GM19043 (cell line): ENCODE results near the gene SSR1.
"Not testable (repeated sequence)": the region's sequence is repeated elsewhere in the genome, so short reads cannot be mapped to it uniquely, and the experiment has no call there.

ENCODE experiments used
- ATAC-seq: cut with Tn5 transposase; IDR thresholded peaks from one replicate; pipeline ENCODE4 v1.9.1; 2021; ENCODE audit warnings: low read depth; ENCODE audit not compliant: unreplicated experiment

The SSR1 gene

GRCh38 chr6:7312616-7313504, at the start of gene SSR1:
Gene SSR1 (minus strand): TSS chr6:7313199. CDS start chr6:7313120, 79 bp downstream.
- ATAC-seq: peak; percentile 97

- ATAC-seq: not testable (repeated sequence)
These were observed 38.9 kb upstream of the SSR1 start for GRCh38 chr6:7351916-7352315.

- ATAC-seq: not testable (repeated sequence)
These were observed 37.6 kb upstream of the SSR1 start for GRCh38 chr6:7350591-7350990.

- not testable (repeated sequence) for ATAC-seq
These were observed 34.6 kb upstream of the SSR1 start for GRCh38 chr6:7347551-7347997.

GRCh38 chr6:7344773-7345450, 31.9 kb upstream of the SSR1 start:
- ATAC-seq: not testable (repeated sequence)

- ATAC-seq: no peak
These were observed 30.8 kb upstream of the SSR1 start for GRCh38 chr6:7343546-7344475.

GRCh38 chr6:7341989-7342742, 29.2 kb upstream of the SSR1 start:
- ATAC-seq: no peak

GRCh38 chr6:7341271-7341670, 28.3 kb upstream of the SSR1 start:
- no peak for ATAC-seq

GRCh38 chr6:7339007-7339732, 26.2 kb upstream of the SSR1 start:
- ATAC-seq: not testable (repeated sequence)

- no peak for ATAC-seq
These were observed 25.0 kb upstream of the SSR1 start for GRCh38 chr6:7338031-7338430.

- no peak for ATAC-seq
These were observed 22.5 kb upstream of the SSR1 start for GRCh38 chr6:7335519-7335918.

GRCh38 chr6:7334685-7335084, 21.7 kb upstream of the SSR1 start:
- ATAC-seq: no peak

GRCh38 chr6:7332090-7332745, 19.2 kb upstream of the SSR1 start:
- ATAC-seq: no peak

GRCh38 chr6:7331452-7331851, 18.5 kb upstream of the SSR1 start:
- ATAC-seq: no peak

- ATAC-seq: no peak
These were observed 15.2 kb upstream of the SSR1 start for GRCh38 chr6:7328243-7328642.

GRCh38 chr6:7325750-7326149, 12.8 kb upstream of the SSR1 start:
- ATAC-seq: no peak

GRCh38 chr6:7324520-7324919, 11.5 kb upstream of the SSR1 start:
- ATAC-seq: peak; percentile 79

- no peak for ATAC-seq
These were observed 10.1 kb upstream of the SSR1 start for GRCh38 chr6:7323074-7323473.

GRCh38 chr6:7321866-7322265, 8.9 kb upstream of the SSR1 start:
- not testable (repeated sequence) for ATAC-seq
